Cardiac fibroblast (primary cell): ENCODE data around the gene MAZ.

Experiments used
- DNase-seq, 2 donors: peaks; one replicate each; pipeline versions ENCODE4 v3.0.0 to v3.0.0-alpha.2; 2010; ENCODE audit warnings: low read depth in 2 of 2
- H3K4me3 ChIP-seq, 2 donors: replicated peaks in 1 of 2; 1 replicate in 1 of 2; 2 replicates in 1 of 2; pipeline ENCODE4 v1.5.1; 2011; ENCODE audit warnings: low read depth in 2 of 2, low read length in 2 of 2, mild to moderate bottlenecking in 2 of 2, moderate library complexity in 1 of 2
- CTCF ChIP-seq: IDR thresholded peaks from one replicate; pipeline ENCODE4 v1.5.1; 2011; ENCODE audit warnings: low read depth, mild to moderate bottlenecking, low read length, inconsistent platforms

MAZ gene

GRCh38 chr16:29858149-29858849, 52.0 kb downstream of the MAZ start:
- DNase-seq, result no peak
- TF ChIP-seq CTCF, result no peak
- H3K4me3 ChIP-seq, result no peak overlapping the region

GRCh38 chr16:29858974-29859373, 52.6 kb downstream of the MAZ start:
- no peak for DNase-seq
- TF ChIP-seq CTCF, result no peak
- no peak overlapping the region for H3K4me3 ChIP-seq

GRCh38 chr16:29860218-29860617, 53.9 kb downstream of the MAZ start:
- TF ChIP-seq CTCF, result no peak
- DNase-seq, result no peak
- H3K4me3 ChIP-seq, result no peak overlapping the region
